IPS-18c (cell line): Measurements from ENCODE around the gene CHRNA7.
"Not testable (repeated sequence)": the region's sequence is repeated elsewhere in the genome, so short reads cannot be mapped to it uniquely, and the experiment has no call there.

Source experiments
- H3K4me3 ChIP-seq: 2 replicates; pipeline ENCODE4 v1.7.0; 2013; ENCODE audit warnings: low read depth, mild to moderate bottlenecking, low read length, moderate library complexity; ENCODE audit not compliant: insufficient read depth
- H3K9me3 ChIP-seq: one replicate; pipeline ENCODE4 v1.6.1; 2013; ENCODE audit warnings: mild to moderate bottlenecking, low read length, moderate library complexity; ENCODE audit not compliant: control insufficient read depth, insufficient read depth

CHRNA7 gene

GRCh38 chr15:32132859-32133258 lies 102.5 kb downstream of the CHRNA7 start:
- Histone ChIP-seq H3K4me3 (no peak overlapping the region), H3K9me3 (no peaks in the 10 kb centered on the region)

- no peak overlapping the region for H3K4me3 ChIP-seq
- no peaks in the 10 kb centered on the region for H3K9me3 ChIP-seq
Observed at GRCh38 chr15:32134842-32135241, 104.5 kb downstream of the CHRNA7 start.

- H3K4me3 ChIP-seq = no peak overlapping the region
- H3K9me3 ChIP-seq = no peaks in the 10 kb centered on the region
Observed at GRCh38 chr15:32135335-32135734, 105.0 kb downstream of the CHRNA7 start.

GRCh38 chr15:32145512-32145911 lies 115.2 kb downstream of the CHRNA7 start:
- not testable (repeated sequence) for H3K9me3 ChIP-seq, H3K4me3 ChIP-seq

- no peaks in the 10 kb centered on the region for H3K9me3 ChIP-seq
- H3K4me3 ChIP-seq = no peak overlapping the region
Observed at GRCh38 chr15:32148833-32149555, 118.7 kb downstream of the CHRNA7 start.

- H3K9me3 ChIP-seq = no peaks in the 10 kb centered on the region
- H3K4me3 ChIP-seq = no peak overlapping the region
Observed at GRCh38 chr15:32152574-32152973, 122.3 kb downstream of the CHRNA7 start.

- not testable (repeated sequence) for H3K4me3 ChIP-seq, H3K9me3 ChIP-seq
Observed at GRCh38 chr15:32153868-32154623, 123.7 kb downstream of the CHRNA7 start.

GRCh38 chr15:32162143-32162542 lies 131.8 kb downstream of the CHRNA7 start:
- H3K9me3 ChIP-seq, H3K4me3 ChIP-seq: not testable (repeated sequence)

- not testable (repeated sequence) for H3K4me3 ChIP-seq, H3K9me3 ChIP-seq
Observed at GRCh38 chr15:32164065-32164464, 133.8 kb downstream of the CHRNA7 start.

GRCh38 chr15:32164747-32165146 lies 134.4 kb downstream of the CHRNA7 start:
- H3K4me3 ChIP-seq, H3K9me3 ChIP-seq: not testable (repeated sequence)

- H3K4me3 ChIP-seq, H3K9me3 ChIP-seq: not testable (repeated sequence)
Observed at GRCh38 chr15:32165775-32166174, 135.5 kb downstream of the CHRNA7 start.

- H3K4me3 ChIP-seq, H3K9me3 ChIP-seq: not testable (repeated sequence)
Observed at GRCh38 chr15:32166270-32166669, 136.0 kb downstream of the CHRNA7 start.

- not testable (repeated sequence) for H3K4me3 ChIP-seq, H3K9me3 ChIP-seq
Observed at GRCh38 chr15:32167913-32168312, 137.6 kb downstream of the CHRNA7 start.

- not testable (repeated sequence) for H3K4me3 ChIP-seq, H3K9me3 ChIP-seq
Observed at GRCh38 chr15:32180579-32180978, 150.3 kb downstream of the CHRNA7 start.

GRCh38 chr15:32193780-32194179 lies 163.5 kb downstream of the CHRNA7 start:
- not testable (repeated sequence) for H3K4me3 ChIP-seq, H3K9me3 ChIP-seq

GRCh38 chr15:32196206-32196605 lies 165.9 kb downstream of the CHRNA7 start:
- not testable (repeated sequence) for H3K9me3 ChIP-seq, H3K4me3 ChIP-seq

- H3K9me3 ChIP-seq = not testable (repeated sequence)
Observed at GRCh38 chr15:32198938-32199337, 168.6 kb downstream of the CHRNA7 start.

GRCh38 chr15:32209081-32209480 lies 178.8 kb downstream of the CHRNA7 start:
- not testable (repeated sequence) for H3K4me3 ChIP-seq, H3K9me3 ChIP-seq

More at GRCh38 chr15:32198938-32199337, 168.6 kb downstream of the CHRNA7 start:
- not testable (repeated sequence) for H3K4me3 ChIP-seq
